ENCODE measurements around the gene TPP2.

DNA sequence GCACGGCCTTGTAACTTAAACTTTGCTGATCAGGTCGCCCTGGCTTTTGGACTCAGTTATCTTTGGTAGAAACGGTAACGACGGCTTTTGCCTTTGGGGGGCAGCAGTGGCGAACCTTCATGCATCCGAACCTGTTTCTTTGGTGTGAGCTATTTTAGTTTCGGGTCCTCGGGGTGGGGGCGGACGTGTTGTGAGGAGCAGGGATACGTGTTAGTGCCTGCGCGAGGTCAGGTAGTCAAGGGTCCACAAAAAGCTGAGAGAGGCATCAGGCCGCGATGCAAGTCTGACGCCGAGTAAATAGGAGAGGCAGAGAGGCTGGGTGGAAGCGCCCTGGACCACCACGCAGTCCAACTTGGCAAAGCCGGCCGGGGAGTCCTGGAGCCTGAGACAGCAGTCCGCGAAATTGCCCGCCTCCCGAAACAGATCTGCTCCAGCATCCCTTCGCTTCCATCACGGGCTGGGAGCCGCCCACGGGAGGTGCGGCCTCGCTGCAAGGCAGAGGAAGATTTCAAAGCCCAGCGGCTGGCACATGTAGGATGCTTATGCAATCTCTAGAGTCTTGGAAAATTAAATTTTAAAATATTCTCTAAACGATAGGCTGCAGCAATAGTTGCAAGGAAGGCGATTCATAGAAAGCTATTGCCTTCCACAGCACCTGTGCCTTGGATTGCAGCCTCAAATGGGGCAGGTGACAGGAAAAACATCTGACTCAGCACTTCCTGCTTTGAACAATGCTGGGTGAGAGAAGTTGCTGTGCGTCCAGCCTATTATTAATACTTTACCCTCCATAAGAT, 4.6 kb upstream of the TPP2 start:
- TF ChIP-seq, protein P1, sequence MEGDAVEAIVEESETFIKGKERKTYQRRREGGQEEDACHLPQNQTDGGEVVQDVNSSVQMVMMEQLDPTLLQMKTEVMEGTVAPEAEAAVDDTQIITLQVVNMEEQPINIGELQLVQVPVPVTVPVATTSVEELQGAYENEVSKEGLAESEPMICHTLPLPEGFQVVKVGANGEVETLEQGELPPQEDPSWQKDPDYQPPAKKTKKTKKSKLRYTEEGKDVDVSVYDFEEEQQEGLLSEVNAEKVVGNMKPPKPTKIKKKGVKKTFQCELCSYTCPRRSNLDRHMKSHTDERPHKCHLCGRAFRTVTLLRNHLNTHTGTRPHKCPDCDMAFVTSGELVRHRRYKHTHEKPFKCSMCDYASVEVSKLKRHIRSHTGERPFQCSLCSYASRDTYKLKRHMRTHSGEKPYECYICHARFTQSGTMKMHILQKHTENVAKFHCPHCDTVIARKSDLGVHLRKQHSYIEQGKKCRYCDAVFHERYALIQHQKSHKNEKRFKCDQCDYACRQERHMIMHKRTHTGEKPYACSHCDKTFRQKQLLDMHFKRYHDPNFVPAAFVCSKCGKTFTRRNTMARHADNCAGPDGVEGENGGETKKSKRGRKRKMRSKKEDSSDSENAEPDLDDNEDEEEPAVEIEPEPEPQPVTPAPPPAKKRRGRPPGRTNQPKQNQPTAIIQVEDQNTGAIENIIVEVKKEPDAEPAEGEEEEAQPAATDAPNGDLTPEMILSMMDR (IDR thresholded peaks at IDR 0.05 in 4 of 5, conservative IDR thresholded peaks at IDR 0.05 in 1 of 5), result peak; percentile 36 to 77 (median 62)
- TF ChIP-seq POLR2A (IDR thresholded peaks at IDR 0.05), result no peak
